Erythroblast (primary cell): ENCODE results near the gene FANCC.

Experiments
- GATA1 ChIP-seq: IDR thresholded peaks from 2 replicates; pipeline ENCODE4 v1.6.1; 2011; ENCODE audit warnings: low read depth, mild to moderate bottlenecking, control low read depth, low read length, moderate library complexity
- POLR2A ChIP-seq: IDR thresholded peaks from 2 replicates; pipeline ENCODE4 v1.6.1; 2011; ENCODE audit warnings: mild to moderate bottlenecking, low read length

GRCh38 chr9:95077053-95077765, 240.3 kb downstream of the FANCC start:
- TF ChIP-seq POLR2A (no peak), GATA1 (no peak)
